Uterus (tissue), 4 donors: ENCODE results near the gene ZBTB17. TPM values are rescaled to one million over a fixed set of nuclear protein-coding genes. Genes with fewer than 3 reads are reported as not detected.

Experiments used
- DNase-seq, 2 donors: peaks; one replicate each; pipeline ENCODE4 v3.0.0-alpha.2; 2019 to 2020
- H3K27ac ChIP-seq, 2 donors: fragments of 200-600 bp; sonication (generic); 1 replicate in 1 of 2; 2 replicates in 1 of 2; pipeline ENCODE4 v1.5.1; 2016 to 2018
- H3K27me3 ChIP-seq, 2 donors: fragments of 200-600 bp; sonication (generic); one replicate each; pipeline ENCODE4 v1.5.1; 2018 to 2019; ENCODE audit warnings: control low read depth in 1 of 2
- H3K36me3 ChIP-seq, 2 donors: fragments of 200-600 bp; sonication (generic); one replicate each; pipeline ENCODE4 v1.5.1; 2019; ENCODE audit warnings: control low read depth in 1 of 2
- H3K4me1 ChIP-seq, 2 donors: fragments of 200-600 bp; sonication (generic); one replicate each; pipeline ENCODE4 v1.5.1; 2018 to 2019; ENCODE audit warnings: control low read depth in 1 of 2
- H3K4me3 ChIP-seq, 2 donors: fragments of 200-600 bp; sonication (generic); 1 replicate in 1 of 2; 2 replicates in 1 of 2; pipeline ENCODE4 v1.5.1; 2018 to 2019; ENCODE audit warnings: mild to moderate bottlenecking in 1 of 2
- H3K9me3 ChIP-seq, 2 donors: fragments of 200-600 bp; sonication (generic); one replicate each; pipeline ENCODE4 v1.5.1; 2019; ENCODE audit warnings: control low read depth in 1 of 2
- POLR2A ChIP-seq, 2 donors: fragments of 450-650 bp; IDR thresholded peaks; one replicate each; pipeline ENCODE4 v1.6.1; 2016; ENCODE audit warnings: antibody characterized with exemption in 2 of 2, mild to moderate bottlenecking in 1 of 2, moderate library complexity in 1 of 2
- intact Hi-C: fragments of 100-400 bp; cut with DNase I; formaldehyde crosslinking; loops from one replicate; pipeline ENCODE4 v1.15.1; 2023; ENCODE audit warnings: low total_unique reads
- total RNA-seq, 4 donors: library from RNA; depleted of rRNA in 3 of 4; stranded (reverse); fragments of >200 nt in 3 of 4; gene quantifications; one replicate each; pipeline versions ENCODE4 v1.1.0 to v1.2.4, GENCODE V29; 2014 to 2023
- TF ChIP-seq, protein P1 (sequence below), 4 experiments: fragments of 200-600 bp in 2 of 4; fragments of 450-650 bp in 2 of 4; sonication (generic) in 2 of 4; IDR thresholded peaks; one replicate each; pipeline ENCODE4 v1.5.1; 2016 to 2019; ENCODE audit warnings: antibody characterized with exemption in 4 of 4, mild to moderate bottlenecking in 2 of 4, moderate library complexity in 1 of 4
- donor health status: DM: yes; HTN: yes; CAD: no.

ZBTB17 gene
- total RNA-seq, 4 donors from 2014 or later = 21.3 to 120 (median 70.0) TPM

DNA sequence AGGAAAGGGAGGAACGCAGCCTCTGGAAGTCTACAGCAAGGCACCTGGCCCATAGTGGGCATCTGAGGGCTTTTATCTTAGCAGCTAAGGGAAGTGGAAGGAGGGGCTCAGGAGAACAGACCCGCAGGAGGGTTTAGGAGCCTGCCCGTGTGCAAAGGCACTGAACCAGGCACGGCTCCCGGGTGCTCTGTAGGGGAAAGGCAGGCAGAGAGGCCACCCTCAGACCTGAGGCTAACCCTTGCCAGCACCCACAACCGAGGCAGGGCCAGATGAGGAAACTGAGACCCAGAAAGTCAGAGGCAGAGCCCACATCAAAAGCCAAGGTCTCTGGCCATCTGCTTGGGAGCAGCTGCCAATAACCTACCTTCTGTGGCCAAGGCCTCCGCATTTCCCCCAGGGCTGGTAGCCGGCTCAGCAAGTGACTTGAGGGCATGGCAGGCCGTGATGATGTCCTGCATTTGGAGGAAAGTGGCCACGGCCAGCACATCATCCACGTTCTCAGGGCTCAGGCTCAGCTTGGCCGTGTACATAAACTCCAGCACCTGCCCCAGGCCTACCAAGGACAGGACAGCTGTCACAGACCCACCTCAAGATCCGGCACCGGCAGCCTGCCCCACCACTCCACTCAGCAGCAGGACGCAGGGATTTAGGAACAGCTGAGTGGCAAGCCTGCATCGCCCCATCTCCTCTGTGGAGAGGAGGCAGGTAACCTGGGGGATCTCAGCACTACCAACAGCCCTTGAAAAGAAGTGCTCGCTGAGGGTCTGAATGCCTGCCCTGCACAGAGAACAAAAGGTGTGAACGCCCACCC lies 29.1 kb downstream of the ZBTB17 start:
- intact Hi-C loops = no loop called here
- DNase-seq = peak in 1 of 2 donors; percentile 14
- Histone ChIP-seq H3K4me1 (peaks cover 8 to 19% of the 10 kb centered on the region in 2 donors), H3K27me3 (no peaks in the 10 kb centered on the region), H3K4me3 (no peak overlapping the region), H3K9me3 (no peaks in the 10 kb centered on the region), H3K27ac (no peak overlapping the region), H3K36me3 (no peaks in the 10 kb centered on the region)
- TF ChIP-seq, protein P1, sequence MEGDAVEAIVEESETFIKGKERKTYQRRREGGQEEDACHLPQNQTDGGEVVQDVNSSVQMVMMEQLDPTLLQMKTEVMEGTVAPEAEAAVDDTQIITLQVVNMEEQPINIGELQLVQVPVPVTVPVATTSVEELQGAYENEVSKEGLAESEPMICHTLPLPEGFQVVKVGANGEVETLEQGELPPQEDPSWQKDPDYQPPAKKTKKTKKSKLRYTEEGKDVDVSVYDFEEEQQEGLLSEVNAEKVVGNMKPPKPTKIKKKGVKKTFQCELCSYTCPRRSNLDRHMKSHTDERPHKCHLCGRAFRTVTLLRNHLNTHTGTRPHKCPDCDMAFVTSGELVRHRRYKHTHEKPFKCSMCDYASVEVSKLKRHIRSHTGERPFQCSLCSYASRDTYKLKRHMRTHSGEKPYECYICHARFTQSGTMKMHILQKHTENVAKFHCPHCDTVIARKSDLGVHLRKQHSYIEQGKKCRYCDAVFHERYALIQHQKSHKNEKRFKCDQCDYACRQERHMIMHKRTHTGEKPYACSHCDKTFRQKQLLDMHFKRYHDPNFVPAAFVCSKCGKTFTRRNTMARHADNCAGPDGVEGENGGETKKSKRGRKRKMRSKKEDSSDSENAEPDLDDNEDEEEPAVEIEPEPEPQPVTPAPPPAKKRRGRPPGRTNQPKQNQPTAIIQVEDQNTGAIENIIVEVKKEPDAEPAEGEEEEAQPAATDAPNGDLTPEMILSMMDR (IDR thresholded peaks at IDR 0.05) = no peak
- no peak for TF ChIP-seq POLR2A (IDR thresholded peaks at IDR 0.05)

DNA sequence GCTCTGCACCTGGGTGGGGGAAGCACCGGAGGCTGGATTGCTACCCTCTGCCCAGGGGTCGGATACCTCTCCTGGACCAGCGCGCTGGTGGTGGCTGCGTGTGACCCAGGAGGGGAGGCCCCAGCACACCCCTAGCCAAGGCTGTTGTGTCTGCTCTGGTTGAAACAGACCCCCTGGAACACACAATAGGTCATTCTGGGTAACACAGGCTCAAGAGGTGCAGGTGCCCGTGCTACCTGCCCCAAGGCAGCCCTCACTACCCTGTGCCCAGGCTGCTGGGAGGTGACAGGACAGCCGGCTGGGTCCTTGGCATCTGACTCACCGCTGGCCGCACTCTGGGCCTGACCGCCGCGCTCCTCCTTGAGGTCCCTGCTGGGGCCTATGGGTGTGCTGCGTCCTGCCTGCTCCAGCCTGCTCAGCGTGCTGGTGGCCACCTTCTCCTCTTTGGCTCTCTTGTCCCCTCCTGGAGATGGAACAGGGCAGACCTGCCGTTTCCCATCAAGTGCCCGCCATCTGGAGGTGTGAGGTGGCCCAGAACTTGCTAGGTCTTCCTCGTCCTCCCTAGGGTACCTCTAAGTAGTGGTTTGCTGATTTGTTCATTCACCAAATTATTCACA lies 30.0 kb downstream of the ZBTB17 start:
- no peak for DNase-seq
- Histone ChIP-seq H3K4me1 (peaks cover 8 to 11% of the 10 kb centered on the region in 2 donors), H3K27me3 (no peaks in the 10 kb centered on the region), H3K36me3 (no peaks in the 10 kb centered on the region), H3K27ac (no peak overlapping the region), H3K4me3 (no peak overlapping the region), H3K9me3 (no peaks in the 10 kb centered on the region)
- TF ChIP-seq POLR2A (IDR thresholded peaks at IDR 0.05) = no peak
- TF ChIP-seq, protein P1 (IDR thresholded peaks at IDR 0.05) = no peak
- intact Hi-C loops = no loop called here

DNA sequence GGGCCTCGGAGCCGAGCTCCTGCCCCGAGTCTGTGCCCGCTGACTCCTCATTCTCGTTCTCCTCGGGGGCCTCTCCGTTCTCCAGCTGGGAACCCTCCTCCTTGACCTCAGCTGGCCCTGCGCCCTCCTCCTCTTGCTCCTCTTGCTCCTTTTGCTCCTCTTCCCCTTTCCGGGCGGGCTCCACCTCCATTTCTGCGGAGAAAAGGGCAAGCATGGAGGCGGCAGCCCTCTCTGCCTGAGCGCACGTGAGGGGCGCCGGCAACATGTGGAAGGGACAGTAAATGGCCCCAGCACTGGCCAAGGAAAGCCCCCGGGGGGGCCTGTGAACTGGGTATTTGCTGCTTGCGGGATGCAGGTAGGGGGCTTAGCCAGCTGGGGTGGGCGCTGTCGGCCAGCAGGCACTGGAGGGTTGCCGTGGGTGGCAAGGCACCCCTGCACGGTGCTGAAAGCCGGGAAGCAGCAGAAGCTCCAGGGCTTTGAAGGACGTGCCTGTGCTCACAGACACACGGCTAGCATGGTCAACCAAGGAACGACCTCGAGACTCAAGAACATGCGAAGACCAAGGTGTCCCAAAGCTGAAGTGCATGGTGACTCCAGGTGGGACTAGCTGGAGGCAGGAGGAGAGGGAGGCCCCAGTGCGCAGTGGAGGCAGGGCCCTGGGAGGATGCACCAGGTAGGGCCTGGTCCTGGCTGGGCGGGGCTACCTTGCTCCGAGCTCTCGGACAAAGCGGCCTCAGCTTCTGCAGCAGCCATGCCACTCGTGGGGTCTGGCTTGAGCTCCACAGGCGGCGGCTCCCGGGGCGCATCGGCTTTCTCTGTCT lies 30.7 kb downstream of the ZBTB17 start:
- Histone ChIP-seq H3K4me1 (peaks cover 3 to 4% of the 10 kb centered on the region in 2 donors), H3K27ac (no peak overlapping the region), H3K36me3 (no peaks in the 10 kb centered on the region), H3K27me3 (no peaks in the 10 kb centered on the region), H3K4me3 (no peak overlapping the region), H3K9me3 (no peaks in the 10 kb centered on the region)
- peak; percentile 13 to 17 for DNase-seq
- TF ChIP-seq, protein P1 (IDR thresholded peaks at IDR 0.05) = no peak
- TF ChIP-seq POLR2A (IDR thresholded peaks at IDR 0.05) = no peak
- intact Hi-C loops = no loop called here

DNA sequence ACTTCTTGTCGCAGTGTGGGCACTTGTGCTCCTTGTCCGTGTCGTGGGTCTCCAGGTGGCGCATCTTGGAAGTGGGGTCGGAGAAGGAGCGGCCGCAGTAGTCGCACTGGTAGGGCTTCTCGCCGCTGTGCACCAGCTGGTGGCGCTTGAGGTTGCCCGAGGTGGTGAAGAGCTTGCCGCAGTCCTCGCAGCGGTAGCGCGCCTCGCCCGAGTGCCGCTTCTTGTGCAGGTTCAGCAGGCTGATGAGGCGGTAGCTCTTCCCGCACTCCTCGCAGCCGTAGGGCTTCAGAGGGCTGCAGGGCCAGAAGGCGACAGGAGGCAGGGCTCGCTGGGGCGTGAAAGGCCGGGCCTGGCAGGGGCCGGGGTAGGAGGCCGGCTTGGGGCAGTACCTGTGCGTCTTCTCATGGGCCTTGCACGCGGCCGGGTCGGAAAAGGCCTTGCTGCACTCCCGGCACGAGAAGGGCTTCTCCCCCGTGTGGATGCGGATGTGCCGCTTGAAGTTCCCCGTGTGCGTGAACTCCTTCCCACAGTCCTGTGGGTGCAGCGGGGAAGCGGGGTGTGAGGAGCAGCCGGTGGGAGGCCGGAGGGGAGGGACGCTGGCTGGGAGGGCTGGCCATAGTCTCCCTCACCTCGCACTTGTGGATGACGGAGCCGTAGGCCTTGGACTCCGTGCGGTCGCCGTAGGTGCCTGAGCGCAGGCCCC lies 31.4 kb downstream of the ZBTB17 start:
- DNase-seq = peak; percentile 16 to 22
- intact Hi-C loops = no loop called here
- no peaks in the 10 kb centered on the region for H3K9me3 ChIP-seq
- no peaks in the 10 kb centered on the region for H3K4me1 ChIP-seq
- no peaks in the 10 kb centered on the region for H3K36me3 ChIP-seq
- TF ChIP-seq, protein P1 (IDR thresholded peaks at IDR 0.05) = no peak
- TF ChIP-seq POLR2A (IDR thresholded peaks at IDR 0.05) = no peak
- H3K27me3 ChIP-seq = no peaks in the 10 kb centered on the region
- no peak overlapping the region for H3K4me3 ChIP-seq
- no peak overlapping the region for H3K27ac ChIP-seq
